Heart left ventricle (tissue), 16 donors: ENCODE results near the gene CTAGE1. TPM values are rescaled to one million over a fixed set of nuclear protein-coding genes. Genes with fewer than 3 reads are reported as not detected.
A peak's percentile ranks its signal among the peaks of the same experiment; 100 is the strongest.

Experiments
- ATAC-seq, 4 donors: fragments of 200-7000 bp; cut with Tn5 transposase; one replicate each; pipeline ENCODE4 v1.9.1; 2020 to 2022; ENCODE audit warnings: moderate library complexity in 4 of 4, mild to moderate bottlenecking in 3 of 4, moderate number of reproducible peaks in 1 of 4
- DNase-seq, 5 donors: peaks; one replicate each; pipeline ENCODE4 v3.0.0-alpha.2; 2020
- H3K27ac ChIP-seq, 12 donors: fragments of 200-600 bp; sonication (generic) in 4 of 12; one replicate each; pipeline versions ENCODE4 v1.5.0 to v1.8.0; 2016 to 2022; ENCODE audit warnings: mild to moderate bottlenecking in 2 of 12
- H3K27me3 ChIP-seq, 9 donors: fragments of 200-600 bp; sonication (generic) in 2 of 9; one replicate each; pipeline versions ENCODE4 v1.5.1 to v1.8.0; 2016 to 2022; ENCODE audit warnings: mild to moderate bottlenecking in 3 of 9
- H3K36me3 ChIP-seq, 9 donors: fragments of 200-600 bp; sonication (generic) in 2 of 9; one replicate each; pipeline versions ENCODE4 v1.5.0 to v1.8.0; 2018 to 2022; ENCODE audit warnings: mild to moderate bottlenecking in 2 of 9
- H3K4me1 ChIP-seq, 12 donors: fragments of 200-600 bp; sonication (generic) in 4 of 12; one replicate each; pipeline versions ENCODE4 v1.5.0 to v1.8.0; 2016 to 2022; ENCODE audit warnings: mild to moderate bottlenecking in 3 of 12
- H3K4me3 ChIP-seq, 12 donors: fragments of 200-600 bp; sonication (generic) in 4 of 12; one replicate each; pipeline versions ENCODE4 v1.5.0 to v1.8.0; 2017 to 2022; ENCODE audit warnings: mild to moderate bottlenecking in 9 of 12, moderate library complexity in 4 of 12
- H3K9me3 ChIP-seq, 12 donors: fragments of 200-600 bp; sonication (generic) in 4 of 12; one replicate each; pipeline versions ENCODE4 v1.5.0 to v1.8.0; 2016 to 2022; ENCODE audit warnings: mild to moderate bottlenecking in 1 of 12
- POLR2A ChIP-seq, 2 donors: fragments of 450-650 bp; IDR thresholded peaks; one replicate each; pipeline ENCODE4 v1.6.1; 2017; ENCODE audit warnings: antibody characterized with exemption in 2 of 2, mild to moderate bottlenecking in 2 of 2, moderate library complexity in 2 of 2
- WGBS, 4 donors: extraction: QIAGEN DNeasy Blood & Tissue Kit in 2 of 4; methylation state at CpG; one replicate each; pipeline versions ENCODE4 v1.1.5 to v1.1.7; 2013 to 2018; 5-methylcytosine and 5-hydroxymethylcytosine counted together
- intact Hi-C, 10 donors: fragments of 100-400 bp; cut with DNase I; formaldehyde crosslinking; loops; one replicate each; pipeline versions ENCODE4 v1.11.1 to v1.14.2; 2022
- polyA plus RNA-seq, 2 donors: library from polyadenylated mRNA; stranded (reverse); fragments of 200-250 nt; gene quantifications; one replicate each; pipeline ENCODE4 v1.2.3, GENCODE V29; 2013
- total RNA-seq, 9 donors: library from RNA; depleted of rRNA in 2 of 9; stranded (reverse); fragments of >200 nt in 2 of 9; fragmentation: NEBNext Ultra II Directional in 3 of 9; extraction: Animal tissue kit (Norgen Biotek cat#: 25700) in 3 of 9; gene quantifications; one replicate each; pipeline versions ENCODE4 v1.1.0 to v1.2.4, GENCODE V29; 2016 to 2023
- TF ChIP-seq, protein P1 (sequence below), 12 donors: fragments of 200-600 bp; sonication (generic) in 4 of 12; IDR thresholded peaks; one replicate each; pipeline versions ENCODE4 v1.5.0 to v1.8.0; 2018 to 2022; ENCODE audit warnings: antibody characterized with exemption in 12 of 12, mild to moderate bottlenecking in 5 of 12
- donor health status: ischemic (EF 13 %, LVEDD 7.1; RV severe dilation, severe dysfunction).
- donor health status: healthy with polysubstance abuse.
- donor health status: DM: no; HTN: yes; CAD: no.
- donor health status: DM: no; HTN: no; CAD: no.
- donor health status: ischemic (EF 25% LVEDD 6.9; RV normal size, moderate dysfunction).
- donor health status: ischemic (EF 25% LVEDD 5.7; RV mildly dilated, moderate dysfunction).
- donor health status: healthy.
- donor health status: DM: yes; HTN: yes; CAD: no.
- donor health status: ischemic (EF 35%, LVEDD 5.7; RV mildly dilated, moderate dysfunction).
- donor health status: nonischemic (EF 11% LVEDD 7.7; RV severe dilation, severe dysfunction).
- donor health status: DM: yes; HTN: yes; CAD: no.
- donor health status: PGD.
- donor health status: ischemic (EF 29% LVEDD 5.4; RV normal size, mild dysfunction).
- donor health status: nonischemic (EF 23%, LVEDD 6.1; RV moderate dilation, normal function).

CTAGE1 gene
- total and polyA plus RNA-seq, 11 donors: 0.03 TPM; not detected in 10

- Histone ChIP-seq H3K4me3 (no peak overlapping the region), H3K4me1 (peaks cover 0 to 23% (median 5%) of the 10 kb centered on the region in 12 donors), H3K27ac (no peak overlapping the region), H3K27me3 (no peaks in the 10 kb centered on the region), H3K36me3 (no peaks in the 10 kb centered on the region), H3K9me3 (no peaks in the 10 kb centered on the region)
- DNase-seq (no peak), ATAC-seq (no peak)
- TF ChIP-seq, protein P1, sequence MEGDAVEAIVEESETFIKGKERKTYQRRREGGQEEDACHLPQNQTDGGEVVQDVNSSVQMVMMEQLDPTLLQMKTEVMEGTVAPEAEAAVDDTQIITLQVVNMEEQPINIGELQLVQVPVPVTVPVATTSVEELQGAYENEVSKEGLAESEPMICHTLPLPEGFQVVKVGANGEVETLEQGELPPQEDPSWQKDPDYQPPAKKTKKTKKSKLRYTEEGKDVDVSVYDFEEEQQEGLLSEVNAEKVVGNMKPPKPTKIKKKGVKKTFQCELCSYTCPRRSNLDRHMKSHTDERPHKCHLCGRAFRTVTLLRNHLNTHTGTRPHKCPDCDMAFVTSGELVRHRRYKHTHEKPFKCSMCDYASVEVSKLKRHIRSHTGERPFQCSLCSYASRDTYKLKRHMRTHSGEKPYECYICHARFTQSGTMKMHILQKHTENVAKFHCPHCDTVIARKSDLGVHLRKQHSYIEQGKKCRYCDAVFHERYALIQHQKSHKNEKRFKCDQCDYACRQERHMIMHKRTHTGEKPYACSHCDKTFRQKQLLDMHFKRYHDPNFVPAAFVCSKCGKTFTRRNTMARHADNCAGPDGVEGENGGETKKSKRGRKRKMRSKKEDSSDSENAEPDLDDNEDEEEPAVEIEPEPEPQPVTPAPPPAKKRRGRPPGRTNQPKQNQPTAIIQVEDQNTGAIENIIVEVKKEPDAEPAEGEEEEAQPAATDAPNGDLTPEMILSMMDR (IDR thresholded peaks at IDR 0.05): no peak
- TF ChIP-seq POLR2A (IDR thresholded peaks at IDR 0.05): no peak
- intact Hi-C loops: no loop called here
- 61 to 80% (median 77%) methylated on average over 4 of the region's 4 CpGs for WGBS, 4 donors
Measured at GRCh38 chr18:22436136-22436535, 18.4 kb upstream of the CTAGE1 start.

GRCh38 chr18:22434973-22435608 is 17.4 kb upstream of the CTAGE1 start:
- no peak for TF ChIP-seq POLR2A (IDR thresholded peaks at IDR 0.05)
- TF ChIP-seq, protein P1 (IDR thresholded peaks at IDR 0.05): no peak
- Histone ChIP-seq H3K9me3 (no peaks in the 10 kb centered on the region), H3K36me3 (no peaks in the 10 kb centered on the region), H3K4me1 (peaks cover 0 to 23% (median 5%) of the 10 kb centered on the region in 12 donors), H3K27me3 (no peaks in the 10 kb centered on the region), H3K27ac (no peak overlapping the region), H3K4me3 (no peak overlapping the region)
- WGBS, 4 donors: 66 to 94% (median 86%) methylated on average over 5 of the region's 5 CpGs
- intact Hi-C loops: no loop called here
- DNase-seq (no peak), ATAC-seq (no peak)

DNA sequence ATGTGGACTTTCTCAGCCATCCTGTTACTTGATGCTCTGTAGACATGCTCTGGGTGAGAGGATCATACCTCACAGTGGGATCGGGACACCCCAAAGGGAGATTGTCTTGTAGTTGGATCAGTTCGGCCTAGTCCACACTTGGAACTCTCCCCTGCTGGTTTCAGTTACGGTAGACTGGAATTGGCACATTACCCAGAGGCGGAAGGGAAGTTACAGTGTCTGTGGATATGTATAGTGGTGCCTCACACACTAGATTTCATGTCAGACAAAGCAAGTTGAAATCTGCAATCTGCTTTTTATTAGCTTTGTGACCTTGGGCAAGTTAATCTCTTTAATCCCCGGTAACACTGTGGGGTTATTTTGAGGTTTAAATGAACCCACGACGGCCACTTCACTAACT is 16.2 kb upstream of the CTAGE1 start:
- no peaks in the 10 kb centered on the region for H3K9me3 ChIP-seq
- no peak overlapping the region for H3K27ac ChIP-seq
- DNase-seq (no peak), ATAC-seq (peak in 2 of 4 donors; percentile 28 to 38)
- H3K4me1 ChIP-seq: peaks cover 0 to 23% (median 5%) of the 10 kb centered on the region in 12 donors
- no peak overlapping the region for H3K4me3 ChIP-seq
- 56 to 75% (median 64%) methylated on average over 7 of the region's 7 CpGs for WGBS, 4 donors
- no peaks in the 10 kb centered on the region for H3K36me3 ChIP-seq
- intact Hi-C loops: no loop called here
- no peak for TF ChIP-seq POLR2A (IDR thresholded peaks at IDR 0.05)
- TF ChIP-seq, protein P1 (IDR thresholded peaks at IDR 0.05): no peak
- no peaks in the 10 kb centered on the region for H3K27me3 ChIP-seq

DNA sequence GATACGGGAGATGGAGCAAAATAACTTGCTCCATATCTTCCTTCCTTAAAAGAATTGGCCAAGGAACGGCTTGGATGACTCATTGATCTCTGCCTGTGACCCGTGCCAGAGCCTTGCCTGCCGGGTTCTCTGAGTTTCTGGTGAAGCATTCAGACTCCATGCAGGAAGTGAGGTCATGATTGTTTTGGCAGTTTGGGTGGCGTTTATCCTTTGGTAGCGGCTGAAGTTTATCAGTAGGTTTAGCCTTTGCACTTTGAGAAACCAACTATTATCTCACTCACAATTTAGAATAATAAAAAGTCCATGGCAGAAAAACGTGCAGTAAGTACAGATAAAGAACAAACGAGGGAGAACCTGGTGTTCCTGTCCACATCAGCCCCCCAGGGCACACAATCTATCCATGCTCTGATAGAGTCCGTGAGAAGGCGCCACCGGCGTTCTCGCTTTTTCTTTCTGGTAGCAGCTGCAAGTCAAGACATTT is 15.0 kb upstream of the CTAGE1 start:
- Histone ChIP-seq H3K27ac (peak overlapping the region in 11 of 12 donors; percentile 6 to 71 (median 58)), H3K36me3 (no peaks in the 10 kb centered on the region), H3K4me1 (peaks cover 0 to 30% (median 10%) of the 10 kb centered on the region in 12 donors), H3K27me3 (no peaks in the 10 kb centered on the region), H3K9me3 (no peaks in the 10 kb centered on the region), H3K4me3 (peak overlapping the region in 6 of 12 donors; percentile 8 to 40 (median 31))
- 36 to 54% (median 50%) methylated on average over 13 of the region's 13 CpGs for WGBS, 4 donors
- peak; percentile 72 to 93 (median 92) for ATAC-seq
- intact Hi-C loops: no loop called here
- TF ChIP-seq, protein P1 (IDR thresholded peaks at IDR 0.05): no peak
- no peak for TF ChIP-seq POLR2A (IDR thresholded peaks at IDR 0.05)
- DNase-seq: peak; percentile 72 to 84 (median 80)
